ENCODE measurements around the gene IL17RB.

DNA sequence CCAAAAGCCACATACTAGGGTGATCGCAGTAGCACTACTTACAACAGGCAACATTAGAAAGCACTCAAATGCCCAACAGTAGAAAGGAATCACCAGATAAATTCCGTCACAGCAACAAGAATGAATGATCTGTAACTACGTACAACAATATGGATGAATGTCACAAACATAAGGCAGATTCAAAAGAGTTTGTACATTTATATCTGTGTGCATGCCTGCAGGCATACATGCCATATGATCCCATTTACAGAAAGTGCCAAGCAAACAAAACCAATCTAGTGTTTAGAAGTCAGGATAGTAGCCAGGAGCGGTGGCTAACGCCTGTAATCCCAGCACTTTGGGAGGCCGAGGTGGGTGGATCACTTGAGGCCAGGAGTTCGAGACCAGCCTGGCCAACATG, 3.5 kb downstream of the IL17RB start:
- TF ChIP-seq TAF1 (IDR thresholded peaks at IDR 0.05; ENCODE audit: low read depth, low read length) = no peak
- no peak for TF ChIP-seq EP300 (IDR thresholded peaks at IDR 0.05; ENCODE audit: borderline replicate concordance in 1 of 2, low read depth in 2 of 2, low read length in 2 of 2)
- TF ChIP-seq YY1 (IDR thresholded peaks at IDR 0.05; ENCODE audit: low read depth, low read length) = no peak
- no peak for TF ChIP-seq TEAD4 (IDR thresholded peaks at IDR 0.05; ENCODE audit: low read depth, low read length)
- TF ChIP-seq CHD2 (IDR thresholded peaks at IDR 0.05; ENCODE audit: low read length) = no peak
- no peak for TF ChIP-seq GTF2F1 (IDR thresholded peaks at IDR 0.05; ENCODE audit: borderline replicate concordance, low read depth, low read length)
- TF ChIP-seq SP1 (IDR thresholded peaks at IDR 0.05; ENCODE audit: low read depth, low read length) = no peak
- TF ChIP-seq, protein P1, sequence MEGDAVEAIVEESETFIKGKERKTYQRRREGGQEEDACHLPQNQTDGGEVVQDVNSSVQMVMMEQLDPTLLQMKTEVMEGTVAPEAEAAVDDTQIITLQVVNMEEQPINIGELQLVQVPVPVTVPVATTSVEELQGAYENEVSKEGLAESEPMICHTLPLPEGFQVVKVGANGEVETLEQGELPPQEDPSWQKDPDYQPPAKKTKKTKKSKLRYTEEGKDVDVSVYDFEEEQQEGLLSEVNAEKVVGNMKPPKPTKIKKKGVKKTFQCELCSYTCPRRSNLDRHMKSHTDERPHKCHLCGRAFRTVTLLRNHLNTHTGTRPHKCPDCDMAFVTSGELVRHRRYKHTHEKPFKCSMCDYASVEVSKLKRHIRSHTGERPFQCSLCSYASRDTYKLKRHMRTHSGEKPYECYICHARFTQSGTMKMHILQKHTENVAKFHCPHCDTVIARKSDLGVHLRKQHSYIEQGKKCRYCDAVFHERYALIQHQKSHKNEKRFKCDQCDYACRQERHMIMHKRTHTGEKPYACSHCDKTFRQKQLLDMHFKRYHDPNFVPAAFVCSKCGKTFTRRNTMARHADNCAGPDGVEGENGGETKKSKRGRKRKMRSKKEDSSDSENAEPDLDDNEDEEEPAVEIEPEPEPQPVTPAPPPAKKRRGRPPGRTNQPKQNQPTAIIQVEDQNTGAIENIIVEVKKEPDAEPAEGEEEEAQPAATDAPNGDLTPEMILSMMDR (IDR thresholded peaks at IDR 0.05; ENCODE audit: control extremely low read depth in 1 of 3, insufficient read depth in 1 of 3, low read depth in 1 of 3, low read length in 3 of 3) = no peak
